Stomach (tissue), 9 donors: ENCODE measurements around the gene ADARB2. TPM values are rescaled to one million over a fixed set of nuclear protein-coding genes. Genes with fewer than 3 reads are reported as not detected.
A peak's percentile ranks its signal among the peaks of the same experiment; 100 is the strongest.

Experiments
- DNase-seq, 2 donors: peaks; one replicate each; pipeline versions ENCODE4 v3.0.0 to v3.0.0-alpha.2; 2013 to 2019
- H3K27ac ChIP-seq, 5 donors: fragments of 200-600 bp in 4 of 5; sonication (generic) in 4 of 5; one replicate each; pipeline ENCODE4 v1.5.1; 2013 to 2019; ENCODE audit warnings: mild to moderate bottlenecking in 1 of 5, moderate library complexity in 1 of 5
- H3K27me3 ChIP-seq, 3 donors: fragments of 200-600 bp; sonication (generic); one replicate each; pipeline ENCODE4 v1.5.1; 2017 to 2019; ENCODE audit warnings: mixed run types in 1 of 3
- H3K36me3 ChIP-seq, 4 donors: fragments of 200-600 bp; sonication (generic); 1 replicate in 3 of 4; 2 replicates in 1 of 4; pipeline ENCODE4 v1.5.1; 2016 to 2019
- H3K4me1 ChIP-seq, 4 donors: fragments of 200-600 bp; sonication (generic); one replicate each; pipeline ENCODE4 v1.5.1; 2016 to 2019
- H3K4me3 ChIP-seq, 4 donors: fragments of 200-600 bp; sonication (generic) in 3 of 4; one replicate each; pipeline ENCODE4 v1.5.1; 2016 to 2019; ENCODE audit warnings: mild to moderate bottlenecking in 1 of 4
- H3K9me3 ChIP-seq, 4 donors: fragments of 200-600 bp; sonication (generic); one replicate each; pipeline ENCODE4 v1.5.1; 2016 to 2019
- EP300 ChIP-seq: sonication (generic); formaldehyde crosslinking; IDR thresholded peaks from one replicate; pipeline ENCODE4 v1.6.1; 2017; ENCODE audit warnings: antibody characterized with exemption
- POLR2A ChIP-seq, 4 donors: fragments of 450-650 bp; IDR thresholded peaks; one replicate each; pipeline ENCODE4 v1.6.1; 2016; ENCODE audit warnings: antibody characterized with exemption in 4 of 4, control low read depth in 2 of 4, mild to moderate bottlenecking in 1 of 4, moderate library complexity in 1 of 4
- POLR2AphosphoS5 ChIP-seq, 3 donors: sonication (generic); formaldehyde crosslinking; IDR thresholded peaks; one replicate each; pipeline ENCODE4 v1.6.1; 2016; ENCODE audit warnings: antibody characterized with exemption in 3 of 3
- WGBS, 5 donors: extraction: QIAGEN DNeasy Blood & Tissue Kit in 3 of 5; methylation state at CpG; one replicate each; pipeline versions ENCODE4 v1.1.5 to v1.1.7; 2013 to 2018; 5-methylcytosine and 5-hydroxymethylcytosine counted together
- intact Hi-C: fragments of 100-400 bp; cut with DNase I; formaldehyde crosslinking; loops from one replicate; pipeline ENCODE4 v1.15.1; 2023; ENCODE audit warnings: low total_unique reads
- polyA plus RNA-seq, 3 donors: library from polyadenylated mRNA; stranded (reverse); fragments of 200-250 nt; gene quantifications; one replicate each; pipeline ENCODE4 v1.2.3, GENCODE V29; 2013
- total RNA-seq, 5 donors: library from RNA; depleted of rRNA; stranded (reverse); fragments of >200 nt; gene quantifications; one replicate each; pipeline versions ENCODE4 v1.1.0 to v1.2.3, GENCODE V29; 2014 to 2016
- TF ChIP-seq, protein P1 (sequence below), 7 experiments: fragments of 450-650 bp in 4 of 7; fragments of 200-600 bp in 3 of 7; sonication (generic) in 3 of 7; IDR thresholded peaks; one replicate each; pipeline ENCODE4 v1.5.1; 2016 to 2019; ENCODE audit warnings: antibody characterized with exemption in 7 of 7, control low read depth in 2 of 7, mild to moderate bottlenecking in 1 of 7
- donor health status: healthy with polysubstance abuse.
- donor health status: Bipolar disorder and iron deficiency.
- donor health status: healthy.

The ADARB2 gene
- total and polyA plus RNA-seq, 8 donors, result 0.55 to 4.1 (median 1.4) TPM; not detected in 1

DNA sequence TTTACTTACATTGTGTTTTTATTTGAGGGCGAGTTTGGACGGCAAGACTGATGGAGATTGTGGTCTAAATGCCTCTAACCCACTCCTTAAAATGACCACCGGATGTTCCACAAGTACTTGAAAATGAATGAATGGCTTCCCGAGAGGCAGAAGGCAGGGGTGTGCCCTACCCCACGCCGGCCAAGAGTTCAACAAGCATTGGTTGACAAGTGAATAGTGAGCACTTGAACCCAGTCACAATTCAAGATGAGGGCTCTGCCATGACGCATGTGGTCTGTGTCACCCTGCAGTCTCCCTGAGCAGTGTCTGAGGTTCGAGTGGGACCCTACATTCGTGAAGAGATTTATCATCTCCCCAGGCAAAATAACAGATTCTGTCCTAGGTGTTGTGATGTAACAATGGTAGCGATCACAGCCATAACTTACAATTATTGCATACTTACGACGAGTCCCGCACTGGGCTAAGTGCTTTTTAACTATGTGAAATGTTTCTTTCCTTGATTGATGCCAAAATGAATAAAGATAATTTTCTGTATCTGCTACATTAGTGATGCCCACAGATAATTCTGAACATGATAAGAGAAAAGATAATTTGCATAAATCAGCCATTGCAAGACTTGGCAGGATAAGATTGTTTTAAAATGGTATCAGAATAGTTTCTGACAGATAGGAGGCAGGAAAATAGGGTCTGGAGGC, 375.8 kb downstream of the ADARB2 start:
- H3K4me1 ChIP-seq, result no peaks in the 10 kb centered on the region
- no peaks in the 10 kb centered on the region for H3K36me3 ChIP-seq
- no peak for DNase-seq
- peaks cover 0 to 16% (median 4%) of the 10 kb centered on the region in 3 donors for H3K27me3 ChIP-seq
- TF ChIP-seq POLR2AphosphoS5 (IDR thresholded peaks at IDR 0.05), result no peak
- no peak for TF ChIP-seq POLR2A (IDR thresholded peaks at IDR 0.05)
- TF ChIP-seq, protein P1, sequence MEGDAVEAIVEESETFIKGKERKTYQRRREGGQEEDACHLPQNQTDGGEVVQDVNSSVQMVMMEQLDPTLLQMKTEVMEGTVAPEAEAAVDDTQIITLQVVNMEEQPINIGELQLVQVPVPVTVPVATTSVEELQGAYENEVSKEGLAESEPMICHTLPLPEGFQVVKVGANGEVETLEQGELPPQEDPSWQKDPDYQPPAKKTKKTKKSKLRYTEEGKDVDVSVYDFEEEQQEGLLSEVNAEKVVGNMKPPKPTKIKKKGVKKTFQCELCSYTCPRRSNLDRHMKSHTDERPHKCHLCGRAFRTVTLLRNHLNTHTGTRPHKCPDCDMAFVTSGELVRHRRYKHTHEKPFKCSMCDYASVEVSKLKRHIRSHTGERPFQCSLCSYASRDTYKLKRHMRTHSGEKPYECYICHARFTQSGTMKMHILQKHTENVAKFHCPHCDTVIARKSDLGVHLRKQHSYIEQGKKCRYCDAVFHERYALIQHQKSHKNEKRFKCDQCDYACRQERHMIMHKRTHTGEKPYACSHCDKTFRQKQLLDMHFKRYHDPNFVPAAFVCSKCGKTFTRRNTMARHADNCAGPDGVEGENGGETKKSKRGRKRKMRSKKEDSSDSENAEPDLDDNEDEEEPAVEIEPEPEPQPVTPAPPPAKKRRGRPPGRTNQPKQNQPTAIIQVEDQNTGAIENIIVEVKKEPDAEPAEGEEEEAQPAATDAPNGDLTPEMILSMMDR (IDR thresholded peaks at IDR 0.05), result no peak
- TF ChIP-seq EP300, result no peak
- H3K9me3 ChIP-seq, result peaks cover 0 to 12% (median 0%) of the 10 kb centered on the region in 4 donors
- H3K4me3 ChIP-seq, result no peak overlapping the region
- no peak overlapping the region for H3K27ac ChIP-seq
- intact Hi-C loops, result no loop called here
- 83 to 89% (median 85%) methylated on average over 13 of the region's 13 CpGs for WGBS, 5 donors

DNA sequence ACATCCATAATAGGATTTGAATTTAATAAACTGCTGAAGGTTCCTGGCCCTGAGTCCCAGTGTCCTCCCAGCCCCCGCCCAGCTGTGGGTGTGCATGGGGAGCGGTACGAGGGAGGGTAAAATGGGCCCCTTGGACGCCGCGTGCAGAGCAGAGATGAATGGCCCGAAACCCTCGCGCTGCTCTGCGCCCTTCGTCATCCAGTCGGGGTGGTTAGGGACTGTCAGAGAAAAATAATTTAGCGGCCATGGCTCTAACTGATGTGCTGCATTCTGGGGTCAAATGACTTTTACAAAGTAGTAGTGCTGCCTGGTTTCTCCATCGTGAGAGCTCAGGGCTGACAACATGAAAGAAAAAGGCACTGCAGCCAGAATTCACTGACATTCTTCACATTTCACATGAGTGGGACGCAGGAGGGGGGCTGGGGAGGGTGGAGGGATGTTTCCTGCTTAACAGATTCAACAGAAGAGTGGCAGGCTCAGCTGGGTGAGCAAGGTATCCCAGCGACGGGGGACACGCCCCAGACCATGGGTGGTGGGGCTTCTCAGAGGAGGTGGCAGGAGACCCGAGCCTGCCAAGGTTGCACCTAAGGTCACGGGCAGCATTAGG, 376.7 kb downstream of the ADARB2 start:
- H3K27ac ChIP-seq, result no peak overlapping the region
- TF ChIP-seq POLR2AphosphoS5 (IDR thresholded peaks at IDR 0.05) (no peak), EP300 (no peak), POLR2A (IDR thresholded peaks at IDR 0.05) (no peak)
- TF ChIP-seq, protein P1 (IDR thresholded peaks at IDR 0.05), result no peak
- H3K9me3 ChIP-seq, result peaks cover 0 to 12% (median 0%) of the 10 kb centered on the region in 4 donors
- H3K4me3 ChIP-seq, result no peak overlapping the region
- intact Hi-C loops, result no loop called here
- H3K4me1 ChIP-seq, result no peaks in the 10 kb centered on the region
- peaks cover 0 to 22% (median 4%) of the 10 kb centered on the region in 3 donors for H3K27me3 ChIP-seq
- H3K36me3 ChIP-seq, result no peaks in the 10 kb centered on the region
- 34 to 39% (median 38%) methylated on average over 20 of the region's 20 CpGs for WGBS, 5 donors
- DNase-seq, result peak in 1 of 2 donors; percentile 58

DNA sequence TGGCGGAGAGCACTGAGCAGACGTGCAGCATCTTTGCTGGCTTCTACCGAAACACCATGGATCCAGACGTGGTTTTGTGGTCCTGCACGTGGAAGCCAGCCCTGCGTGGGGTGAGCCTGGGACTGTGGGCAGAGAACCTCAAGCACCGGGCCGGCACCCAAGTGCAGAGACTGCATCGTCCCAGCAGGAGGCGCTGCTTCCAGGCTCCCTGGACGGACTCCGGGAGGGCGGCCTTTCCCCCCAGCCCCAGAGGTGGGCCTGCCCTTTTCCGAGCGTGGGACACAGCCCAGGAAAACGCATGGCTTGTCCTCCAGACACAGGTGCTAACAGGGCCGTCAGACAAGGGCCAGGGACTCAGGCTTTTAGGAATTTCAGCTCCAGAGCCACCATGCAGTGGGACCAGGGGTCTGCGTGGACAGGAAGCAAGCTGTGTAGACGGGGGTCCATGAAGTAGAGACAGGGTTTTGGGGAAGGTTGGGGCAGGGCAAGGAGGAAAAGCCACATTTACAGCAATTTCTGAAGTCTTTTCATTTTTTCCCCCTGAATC, 377.2 kb downstream of the ADARB2 start:
- H3K4me1 ChIP-seq, result no peaks in the 10 kb centered on the region
- no peak overlapping the region for H3K4me3 ChIP-seq
- no peak overlapping the region for H3K27ac ChIP-seq
- TF ChIP-seq, protein P1 (IDR thresholded peaks at IDR 0.05), result no peak
- TF ChIP-seq EP300 (no peak), POLR2A (IDR thresholded peaks at IDR 0.05) (no peak), POLR2AphosphoS5 (IDR thresholded peaks at IDR 0.05) (no peak)
- intact Hi-C loops, result no loop called here
- DNase-seq, result no peak
- 61 to 72% (median 68%) methylated on average over 13 to 19 of the region's 19 CpGs for WGBS, 5 donors
- peaks cover 0 to 24% (median 4%) of the 10 kb centered on the region in 3 donors for H3K27me3 ChIP-seq
- H3K9me3 ChIP-seq, result peaks cover 0 to 12% (median 0%) of the 10 kb centered on the region in 4 donors
- H3K36me3 ChIP-seq, result no peaks in the 10 kb centered on the region

DNA sequence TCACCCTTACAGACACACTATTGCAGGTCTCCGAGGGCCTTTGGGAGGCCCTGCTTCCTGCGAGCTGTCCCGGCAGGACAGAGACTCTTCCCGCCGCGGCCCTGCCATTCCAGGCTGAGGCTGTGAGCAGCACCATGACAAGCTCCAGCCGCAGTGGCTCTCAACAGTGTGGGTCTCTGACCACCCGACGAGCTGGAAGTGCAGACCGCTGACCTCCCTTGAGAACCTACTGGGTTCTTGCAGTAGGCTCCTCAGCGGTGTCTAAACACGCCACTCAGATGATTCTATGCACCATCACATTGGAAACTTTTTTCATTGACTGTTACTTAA, 377.7 kb downstream of the ADARB2 start:
- Histone ChIP-seq H3K27ac (no peak overlapping the region), H3K36me3 (no peaks in the 10 kb centered on the region), H3K27me3 (peaks cover 0 to 29% (median 4%) of the 10 kb centered on the region in 3 donors), H3K4me3 (no peak overlapping the region), H3K4me1 (no peaks in the 10 kb centered on the region), H3K9me3 (peaks cover 0 to 12% (median 0%) of the 10 kb centered on the region in 4 donors)
- intact Hi-C loops, result no loop called here
- TF ChIP-seq EP300 (no peak), POLR2A (IDR thresholded peaks at IDR 0.05) (no peak), POLR2AphosphoS5 (IDR thresholded peaks at IDR 0.05) (no peak)
- TF ChIP-seq, protein P1 (IDR thresholded peaks at IDR 0.05), result no peak
- DNase-seq, result no peak
- WGBS, 5 donors, result 87 to 93% (median 90%) methylated on average over 12 of the region's 12 CpGs
